Measurements from ENCODE around the gene IL12B.
"Not testable (repeated sequence)": the region's sequence is repeated elsewhere in the genome, so short reads cannot be mapped to it uniquely, and the experiment has no call there.

Gene IL12B

DNA sequence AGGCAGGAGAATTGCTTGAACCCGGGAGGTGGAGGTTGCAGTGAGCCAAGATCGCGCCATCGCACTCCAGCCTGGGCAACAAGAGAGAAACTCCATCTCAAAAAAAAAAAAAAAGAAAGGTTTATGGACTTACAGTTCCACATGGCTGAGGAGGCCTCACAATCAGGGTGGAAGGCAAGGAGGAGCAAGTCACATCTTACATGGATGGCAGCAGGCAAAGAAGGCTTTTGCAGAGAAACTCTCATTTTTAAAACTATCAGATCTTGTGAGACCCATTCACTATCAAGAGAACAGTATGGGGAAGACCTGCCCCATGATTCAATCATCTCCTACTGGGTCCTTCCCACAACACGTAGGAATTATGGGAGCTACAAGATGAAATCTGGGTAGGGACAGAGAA is 33.0 kb downstream of the IL12B start:
- not testable (repeated sequence) for H3K9ac ChIP-seq (ENCODE audit: low read depth, low read length, poor library complexity); H2AK5ac ChIP-seq (ENCODE audit: low read depth, low read length); H4K8ac ChIP-seq (ENCODE audit: low read depth, low read length); H2BK5ac ChIP-seq (ENCODE audit: low read length); H3K18ac ChIP-seq (ENCODE audit: low read length); H3K23ac ChIP-seq (ENCODE audit: low read depth, low read length, poor library complexity); H2BK15ac ChIP-seq (ENCODE audit: low read length); H2BK12ac ChIP-seq (ENCODE audit: low read length); DNase-seq (ENCODE audit: low spot score); H3K4me3 ChIP-seq (ENCODE audit: low read length in 2 of 2); H3K4me1 ChIP-seq (ENCODE audit: control insufficient read depth in 2 of 2, insufficient read depth in 1 of 2, low read depth in 1 of 2, low read length in 2 of 2); H3K4me2 ChIP-seq (ENCODE audit: insufficient read depth, low read length, poor library complexity, severe bottlenecking); H2BK120ac ChIP-seq (ENCODE audit: low read depth, low read length); H3K79me1 ChIP-seq (ENCODE audit: low read depth, low read length); H3K27me3 ChIP-seq (ENCODE audit: control insufficient read depth in 3 of 3, insufficient read depth in 3 of 3, low read depth in 1 of 3, low read length in 3 of 3); H2AFZ ChIP-seq (ENCODE audit: low read length); H3K14ac ChIP-seq (ENCODE audit: low read length); H4K91ac ChIP-seq (ENCODE audit: low read depth, low read length, poor library complexity); H3K27ac ChIP-seq (replicated peaks; ENCODE audit: low read length); H3K4ac ChIP-seq (ENCODE audit: low read length); H3K9me3 ChIP-seq (replicated peaks in 1 of 2; ENCODE audit: control insufficient read depth in 2 of 2, insufficient read depth in 1 of 2, low read depth in 1 of 2, low read length in 2 of 2); H3K36me3 ChIP-seq (replicated peaks in 1 of 2; ENCODE audit: control insufficient read depth in 2 of 2, insufficient read depth in 2 of 2, low read length in 2 of 2)
- WGBS, 2 donors (ENCODE audit: extremely low coverage in 2 of 2, insufficient read length in 2 of 2, insufficient replicate concordance in 1 of 2) = no CpG with 5 or more reads among the region's 5 CpGs

DNA sequence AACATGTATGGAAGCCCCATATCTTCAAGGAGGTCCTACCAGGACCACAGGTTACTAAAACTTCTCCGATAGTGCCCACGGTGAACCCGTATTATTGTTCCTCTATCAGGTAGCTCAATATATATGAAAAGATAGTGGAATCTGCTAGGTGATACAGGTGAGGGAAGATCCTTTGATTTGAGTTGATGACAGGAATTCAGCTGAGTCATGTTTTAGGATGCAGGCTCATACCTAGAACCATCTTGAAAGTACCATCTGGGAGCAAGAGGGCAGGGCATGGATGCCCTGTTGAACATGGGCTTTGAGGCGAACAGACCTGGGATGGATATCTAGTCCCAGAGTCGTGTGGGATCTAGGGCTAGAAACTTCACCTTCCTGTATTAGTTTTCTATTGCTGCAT is 35.4 kb downstream of the IL12B start:
- peaks cover 0 to 2% (median 0%) of the 10 kb centered on the region in 3 experiments for H3K27me3 ChIP-seq (ENCODE audit: control insufficient read depth in 3 of 3, insufficient read depth in 3 of 3, low read depth in 1 of 3, low read length in 3 of 3)
- WGBS, 2 donors (ENCODE audit: extremely low coverage in 2 of 2, insufficient read length in 2 of 2, insufficient replicate concordance in 1 of 2) = no CpG with 5 or more reads among the region's 5 CpGs
- no peak for DNase-seq (ENCODE audit: low spot score)
- H3K9me3 ChIP-seq (replicated peaks in 1 of 2; ENCODE audit: control insufficient read depth in 2 of 2, insufficient read depth in 1 of 2, low read depth in 1 of 2, low read length in 2 of 2) = peaks cover 0 to 2% of the 10 kb centered on the region in 2 donors
- no peak overlapping the region for H3K9ac ChIP-seq (ENCODE audit: low read depth, low read length, poor library complexity)
- no peak overlapping the region for H3K4ac ChIP-seq (ENCODE audit: low read length)
- no peak overlapping the region for H2BK12ac ChIP-seq (ENCODE audit: low read length)
- no peaks in the 10 kb centered on the region for H3K4me1 ChIP-seq (ENCODE audit: control insufficient read depth in 2 of 2, insufficient read depth in 1 of 2, low read depth in 1 of 2, low read length in 2 of 2)
- no peak overlapping the region for H3K27ac ChIP-seq (replicated peaks; ENCODE audit: low read length)
- no peak overlapping the region for H2AFZ ChIP-seq (ENCODE audit: low read length)
- H3K4me3 ChIP-seq (ENCODE audit: low read length in 2 of 2) = no peak overlapping the region
- H2BK5ac ChIP-seq (ENCODE audit: low read length) = no peak overlapping the region
- H4K91ac ChIP-seq (ENCODE audit: low read depth, low read length, poor library complexity) = no peak overlapping the region
- H2AK5ac ChIP-seq (ENCODE audit: low read depth, low read length) = no peak overlapping the region
- no peak overlapping the region for H4K8ac ChIP-seq (ENCODE audit: low read depth, low read length)
- H3K18ac ChIP-seq (ENCODE audit: low read length) = no peak overlapping the region
- no peak overlapping the region for H3K23ac ChIP-seq (ENCODE audit: low read depth, low read length, poor library complexity)
- no peak overlapping the region for H2BK15ac ChIP-seq (ENCODE audit: low read length)
- no peak overlapping the region for H2BK120ac ChIP-seq (ENCODE audit: low read depth, low read length)
- H3K14ac ChIP-seq (ENCODE audit: low read length) = no peak overlapping the region
- H3K4me2 ChIP-seq (ENCODE audit: insufficient read depth, low read length, poor library complexity, severe bottlenecking) = no peak overlapping the region
- H3K36me3 ChIP-seq (replicated peaks in 1 of 2; ENCODE audit: control insufficient read depth in 2 of 2, insufficient read depth in 2 of 2, low read length in 2 of 2) = no peaks in the 10 kb centered on the region
- H3K79me1 ChIP-seq (ENCODE audit: low read depth, low read length) = no peaks in the 10 kb centered on the region

DNA sequence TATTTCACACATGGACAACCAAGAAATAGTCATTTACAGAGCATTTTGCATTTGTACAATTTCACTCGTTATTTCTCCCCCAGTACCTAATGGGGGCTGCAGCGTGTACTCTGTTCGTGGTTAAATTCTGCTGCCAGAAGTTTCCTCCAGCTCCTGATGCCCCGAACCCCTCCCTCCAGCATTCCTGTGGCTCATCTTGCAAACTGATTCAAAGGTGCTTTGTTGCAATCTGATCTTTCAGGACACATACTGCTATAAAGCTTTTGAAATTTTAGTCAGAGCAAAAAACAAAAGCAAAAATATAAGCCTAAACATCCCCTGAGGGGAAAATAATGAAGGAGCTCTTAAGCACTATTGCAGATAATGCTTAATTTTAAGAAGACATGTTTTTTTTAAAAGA is 39.5 kb downstream of the IL12B start:
- no peak overlapping the region for H2AK5ac ChIP-seq (ENCODE audit: low read depth, low read length)
- H3K14ac ChIP-seq (ENCODE audit: low read length) = no peak overlapping the region
- H3K9me3 ChIP-seq (replicated peaks in 1 of 2; ENCODE audit: control insufficient read depth in 2 of 2, insufficient read depth in 1 of 2, low read depth in 1 of 2, low read length in 2 of 2) = peaks cover 0 to 2% of the 10 kb centered on the region in 2 donors
- no peak overlapping the region for H3K27ac ChIP-seq (replicated peaks; ENCODE audit: low read length)
- H3K9ac ChIP-seq (ENCODE audit: low read depth, low read length, poor library complexity) = no peak overlapping the region
- H3K79me1 ChIP-seq (ENCODE audit: low read depth, low read length) = no peaks in the 10 kb centered on the region
- no peak overlapping the region for H2AFZ ChIP-seq (ENCODE audit: low read length)
- no peak overlapping the region for H3K4me3 ChIP-seq (ENCODE audit: low read length in 2 of 2)
- no peak overlapping the region for H2BK15ac ChIP-seq (ENCODE audit: low read length)
- WGBS, 2 donors (ENCODE audit: extremely low coverage in 2 of 2, insufficient read length in 2 of 2, insufficient replicate concordance in 1 of 2) = no CpG with 5 or more reads among the region's 4 CpGs
- no peak overlapping the region for H2BK120ac ChIP-seq (ENCODE audit: low read depth, low read length)
- no peak overlapping the region for H2BK12ac ChIP-seq (ENCODE audit: low read length)
- H3K4me1 ChIP-seq (ENCODE audit: control insufficient read depth in 2 of 2, insufficient read depth in 1 of 2, low read depth in 1 of 2, low read length in 2 of 2) = no peaks in the 10 kb centered on the region
- no peak overlapping the region for H3K4ac ChIP-seq (ENCODE audit: low read length)
- DNase-seq (ENCODE audit: low spot score) = no peak
- H3K4me2 ChIP-seq (ENCODE audit: insufficient read depth, low read length, poor library complexity, severe bottlenecking) = no peak overlapping the region
- peaks cover 0 to 2% (median 0%) of the 10 kb centered on the region in 3 experiments for H3K27me3 ChIP-seq (ENCODE audit: control insufficient read depth in 3 of 3, insufficient read depth in 3 of 3, low read depth in 1 of 3, low read length in 3 of 3)
- no peak overlapping the region for H3K23ac ChIP-seq (ENCODE audit: low read depth, low read length, poor library complexity)
- H4K8ac ChIP-seq (ENCODE audit: low read depth, low read length) = no peak overlapping the region
- no peak overlapping the region for H4K91ac ChIP-seq (ENCODE audit: low read depth, low read length, poor library complexity)
- peaks cover 0 to 3% of the 10 kb centered on the region in 2 donors for H3K36me3 ChIP-seq (replicated peaks in 1 of 2; ENCODE audit: control insufficient read depth in 2 of 2, insufficient read depth in 2 of 2, low read length in 2 of 2)
- no peak overlapping the region for H2BK5ac ChIP-seq (ENCODE audit: low read length)
- H3K18ac ChIP-seq (ENCODE audit: low read length) = no peak overlapping the region

DNA sequence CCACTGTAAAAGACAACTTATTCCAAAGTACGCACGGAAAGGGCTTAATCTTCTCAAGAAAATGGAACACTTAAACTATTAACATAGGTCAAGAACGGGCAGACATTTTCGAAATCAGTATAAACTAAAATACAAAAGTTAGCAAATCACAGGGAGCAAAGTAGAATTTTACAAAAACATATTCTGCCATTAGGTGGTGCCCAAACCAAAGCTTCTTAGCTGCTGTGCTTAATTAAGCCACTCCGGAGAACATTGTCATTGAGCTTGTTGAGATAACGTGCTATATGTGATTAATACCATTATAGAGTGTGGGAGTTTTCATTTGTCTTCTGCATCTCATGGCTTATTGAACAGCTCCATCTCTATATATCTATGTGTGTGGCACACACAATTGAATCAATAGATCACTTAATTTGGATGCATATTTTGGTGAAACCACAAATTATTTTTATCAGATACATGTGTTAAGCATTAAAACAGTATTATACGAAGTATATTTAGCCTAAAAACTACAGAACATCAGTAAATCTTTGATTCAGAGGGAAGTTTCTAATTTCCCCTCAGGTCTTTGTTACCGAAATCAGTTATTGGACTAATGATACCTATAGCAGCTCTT is 43.8 kb downstream of the IL12B start:
- Histone ChIP-seq H3K36me3 (replicated peaks in 1 of 2; ENCODE audit: control insufficient read depth in 2 of 2, insufficient read depth in 2 of 2, low read length in 2 of 2) (peaks cover 0 to 41% of the 10 kb centered on the region in 2 donors), H3K27ac (replicated peaks; ENCODE audit: low read length) (no peak overlapping the region), H4K91ac (ENCODE audit: low read depth, low read length, poor library complexity) (no peak overlapping the region), H3K4me2 (ENCODE audit: insufficient read depth, low read length, poor library complexity, severe bottlenecking) (no peak overlapping the region), H3K4me3 (ENCODE audit: low read length in 2 of 2) (no peak overlapping the region), H2AFZ (ENCODE audit: low read length) (no peak overlapping the region), H4K8ac (ENCODE audit: low read depth, low read length) (no peak overlapping the region), H2BK5ac (ENCODE audit: low read length) (no peak overlapping the region), H3K27me3 (ENCODE audit: control insufficient read depth in 3 of 3, insufficient read depth in 3 of 3, low read depth in 1 of 3, low read length in 3 of 3) (no peaks in the 10 kb centered on the region), H2BK15ac (ENCODE audit: low read length) (no peak overlapping the region), H3K4ac (ENCODE audit: low read length) (no peak overlapping the region), H3K18ac (ENCODE audit: low read length) (no peak overlapping the region), H2AK5ac (ENCODE audit: low read depth, low read length) (no peak overlapping the region), H3K9ac (ENCODE audit: low read depth, low read length, poor library complexity) (no peak overlapping the region), H3K23ac (ENCODE audit: low read depth, low read length, poor library complexity) (no peak overlapping the region), H3K79me1 (ENCODE audit: low read depth, low read length) (no peaks in the 10 kb centered on the region), H3K9me3 (replicated peaks in 1 of 2; ENCODE audit: control insufficient read depth in 2 of 2, insufficient read depth in 1 of 2, low read depth in 1 of 2, low read length in 2 of 2) (peaks cover 0 to 2% of the 10 kb centered on the region in 2 donors), H3K14ac (ENCODE audit: low read length) (no peak overlapping the region), H3K4me1 (ENCODE audit: control insufficient read depth in 2 of 2, insufficient read depth in 1 of 2, low read depth in 1 of 2, low read length in 2 of 2) (no peaks in the 10 kb centered on the region), H2BK12ac (ENCODE audit: low read length) (no peak overlapping the region), H2BK120ac (ENCODE audit: low read depth, low read length) (no peak overlapping the region)
- no peak for DNase-seq (ENCODE audit: low spot score)
- no CpG with 5 or more reads among the region's 8 CpGs for WGBS, 2 donors (ENCODE audit: extremely low coverage in 2 of 2, insufficient read length in 2 of 2, insufficient replicate concordance in 1 of 2)
